ENCODE data around the gene PRSS50. TPM values are rescaled to one million over a fixed set of nuclear protein-coding genes. Genes with fewer than 3 reads are reported as not detected.

The PRSS50 gene
- total and polyA plus RNA-seq, 4 donors = 0.02 to 0.33 (median 0.25) TPM; not detected in 1

DNA sequence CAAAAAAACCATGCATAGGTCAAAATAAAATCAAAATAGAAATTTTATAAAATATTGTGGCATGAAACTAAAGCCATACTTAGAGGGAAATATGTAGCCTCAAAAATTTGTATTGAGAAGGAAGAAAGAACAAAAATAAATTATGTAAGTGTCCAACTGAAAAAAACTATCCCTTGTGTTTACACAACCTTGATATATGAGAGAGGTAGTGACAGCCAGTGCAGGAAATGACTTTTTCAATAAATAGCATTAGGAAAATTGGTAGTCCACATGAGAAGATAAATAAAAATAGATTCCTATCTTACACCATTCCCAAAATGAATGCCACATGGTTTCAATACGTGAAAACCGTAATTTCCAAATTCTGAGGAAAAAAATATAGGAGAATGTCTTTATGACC, 13.2 kb upstream of the PRSS50 start:
- Histone ChIP-seq H3K9me3 (ENCODE audit: control insufficient read depth in 4 of 4, low read length in 3 of 4) (no peaks in the 10 kb centered on the region), H3K4me3 (ENCODE audit: low read depth in 1 of 3, low read length in 3 of 3) (no peak overlapping the region), H3K27me3 (ENCODE audit: control insufficient read depth in 4 of 4, insufficient read depth in 4 of 4, low read length in 3 of 4) (no peaks in the 10 kb centered on the region), H3K9ac (ENCODE audit: low read depth in 1 of 2, low read length in 2 of 2) (no peak overlapping the region), H3K4me1 (ENCODE audit: control insufficient read depth in 4 of 4, insufficient read depth in 4 of 4, low read length in 3 of 4) (no peaks in the 10 kb centered on the region), H3K36me3 (ENCODE audit: control insufficient read depth in 4 of 4, insufficient read depth in 3 of 4, low read depth in 1 of 4, low read length in 3 of 4) (no peaks in the 10 kb centered on the region), H3K27ac (ENCODE audit: low read depth in 1 of 2, low read length in 2 of 2) (no peak overlapping the region)
- 96% methylated on average over 2 of the region's 2 CpGs for WGBS
- no peak for DNase-seq (ENCODE audit: low spot score)
- TF ChIP-seq ZBTB33 (IDR thresholded peaks at IDR 0.05) (no peak), MAX (IDR thresholded peaks at IDR 0.05) (no peak), YY1 (IDR thresholded peaks at IDR 0.05) (no peak), TAF1 (conservative IDR thresholded peaks at IDR 0.05) (no peak), RXRA (IDR thresholded peaks at IDR 0.05) (no peak), HNF4A (conservative IDR thresholded peaks at IDR 0.05) (no peak), NR2F2 (IDR thresholded peaks at IDR 0.05) (no peak), FOXA2 (IDR thresholded peaks at IDR 0.05) (no peak), GABPA (IDR thresholded peaks at IDR 0.05 in 1 of 2, conservative IDR thresholded peaks at IDR 0.05 in 1 of 2) (no peak), FOXA1 (IDR thresholded peaks at IDR 0.05) (no peak), JUND (IDR thresholded peaks at IDR 0.05) (no peak), RAD21 (IDR thresholded peaks at IDR 0.05) (no peak), CTCF (IDR thresholded peaks at IDR 0.05; ENCODE audit: low read depth, low read length, missing input control) (no peak), SP1 (IDR thresholded peaks at IDR 0.05) (no peak), ATF3 (IDR thresholded peaks at IDR 0.05) (no peak), EGR1 (IDR thresholded peaks at IDR 0.05; ENCODE audit: low read depth in 2 of 2) (no peak), HNF4G (IDR thresholded peaks at IDR 0.05) (no peak)
- TF ChIP-seq, protein P1, sequence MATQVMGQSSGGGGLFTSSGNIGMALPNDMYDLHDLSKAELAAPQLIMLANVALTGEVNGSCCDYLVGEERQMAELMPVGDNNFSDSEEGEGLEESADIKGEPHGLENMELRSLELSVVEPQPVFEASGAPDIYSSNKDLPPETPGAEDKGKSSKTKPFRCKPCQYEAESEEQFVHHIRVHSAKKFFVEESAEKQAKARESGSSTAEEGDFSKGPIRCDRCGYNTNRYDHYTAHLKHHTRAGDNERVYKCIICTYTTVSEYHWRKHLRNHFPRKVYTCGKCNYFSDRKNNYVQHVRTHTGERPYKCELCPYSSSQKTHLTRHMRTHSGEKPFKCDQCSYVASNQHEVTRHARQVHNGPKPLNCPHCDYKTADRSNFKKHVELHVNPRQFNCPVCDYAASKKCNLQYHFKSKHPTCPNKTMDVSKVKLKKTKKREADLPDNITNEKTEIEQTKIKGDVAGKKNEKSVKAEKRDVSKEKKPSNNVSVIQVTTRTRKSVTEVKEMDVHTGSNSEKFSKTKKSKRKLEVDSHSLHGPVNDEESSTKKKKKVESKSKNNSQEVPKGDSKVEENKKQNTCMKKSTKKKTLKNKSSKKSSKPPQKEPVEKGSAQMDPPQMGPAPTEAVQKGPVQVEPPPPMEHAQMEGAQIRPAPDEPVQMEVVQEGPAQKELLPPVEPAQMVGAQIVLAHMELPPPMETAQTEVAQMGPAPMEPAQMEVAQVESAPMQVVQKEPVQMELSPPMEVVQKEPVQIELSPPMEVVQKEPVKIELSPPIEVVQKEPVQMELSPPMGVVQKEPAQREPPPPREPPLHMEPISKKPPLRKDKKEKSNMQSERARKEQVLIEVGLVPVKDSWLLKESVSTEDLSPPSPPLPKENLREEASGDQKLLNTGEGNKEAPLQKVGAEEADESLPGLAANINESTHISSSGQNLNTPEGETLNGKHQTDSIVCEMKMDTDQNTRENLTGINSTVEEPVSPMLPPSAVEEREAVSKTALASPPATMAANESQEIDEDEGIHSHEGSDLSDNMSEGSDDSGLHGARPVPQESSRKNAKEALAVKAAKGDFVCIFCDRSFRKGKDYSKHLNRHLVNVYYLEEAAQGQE (IDR thresholded peaks at IDR 0.05) = no peak

All from liver (tissue), 9 donors.